Subcutaneous abdominal adipose tissue (tissue), 5 donors: Measurements from ENCODE around the gene B3GNT3.
"Not testable (repeated sequence)": the region's sequence is repeated elsewhere in the genome, so short reads cannot be mapped to it uniquely, and the experiment has no call there.

Experiments used
- H3K27ac ChIP-seq: one replicate; pipeline ENCODE4 v1.7.0; 2013; ENCODE audit warnings: low read depth, mild to moderate bottlenecking, inconsistent platforms, low read length, moderate library complexity
- H3K27me3 ChIP-seq, 5 donors: one replicate each; pipeline ENCODE4 v1.7.0; 2013; ENCODE audit warnings: low read length in 5 of 5, inconsistent platforms in 1 of 5; ENCODE audit not compliant: control insufficient read depth in 5 of 5, insufficient read depth in 4 of 5
- H3K36me3 ChIP-seq, 5 donors: one replicate each; pipeline ENCODE4 v1.7.0; 2013; ENCODE audit warnings: low read length in 5 of 5; ENCODE audit not compliant: control insufficient read depth in 5 of 5, insufficient read depth in 5 of 5
- H3K4me1 ChIP-seq, 5 donors: one replicate each; pipeline ENCODE4 v1.7.0; 2013; ENCODE audit warnings: low read length in 5 of 5, mild to moderate bottlenecking in 3 of 5, moderate library complexity in 1 of 5; ENCODE audit not compliant: control insufficient read depth in 5 of 5, insufficient read depth in 5 of 5
- H3K4me3 ChIP-seq, 5 donors: one replicate each; pipeline ENCODE4 v1.7.0; 2013; ENCODE audit warnings: low read length in 5 of 5, low read depth in 1 of 5
- H3K9ac ChIP-seq, 5 donors: one replicate each; pipeline ENCODE4 v1.7.0; 2013; ENCODE audit warnings: low read length in 5 of 5, mild to moderate bottlenecking in 4 of 5, moderate library complexity in 3 of 5
- H3K9me3 ChIP-seq, 5 donors: one replicate each; pipeline ENCODE4 v1.7.0; 2013; ENCODE audit warnings: low read length in 5 of 5; ENCODE audit not compliant: control insufficient read depth in 5 of 5
- donor health status: healthy.
- donor health status: healthy.
- donor health status: healthy.
- donor health status: healthy.
- donor health status: healthy.

B3GNT3 gene

DNA sequence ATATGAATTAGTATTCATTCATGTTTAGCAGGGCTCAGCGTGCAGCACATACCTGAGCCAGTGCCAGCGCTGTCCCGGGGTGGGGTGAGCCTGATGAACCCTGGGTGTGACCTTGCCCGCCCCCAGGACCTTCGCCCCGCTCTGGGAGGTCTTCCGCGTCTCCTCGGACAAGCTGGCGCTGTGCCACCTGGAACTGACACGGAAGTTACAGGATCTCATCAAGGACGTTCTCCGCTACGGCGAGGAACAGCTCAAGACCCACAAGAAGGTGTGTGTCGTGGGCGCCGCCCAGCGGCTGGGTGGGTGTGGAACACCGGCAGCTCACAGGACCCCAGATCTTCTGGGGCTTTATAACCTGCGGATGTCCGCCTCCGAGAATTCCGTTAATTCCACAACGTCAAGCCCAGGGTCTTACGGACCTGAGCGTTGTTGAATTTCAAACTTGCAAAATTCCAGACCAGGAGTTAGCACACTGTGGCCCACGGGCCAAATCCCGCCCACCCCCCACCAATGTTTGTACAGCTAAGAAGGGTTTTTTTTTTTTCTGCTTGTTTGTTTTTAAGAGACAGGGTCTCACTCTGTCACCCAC lies 28.3 kb upstream of the B3GNT3 start:
- Histone ChIP-seq H3K36me3 (no peaks in the 10 kb centered on the region), H3K27me3 (peaks cover 0 to 6% (median 0%) of the 10 kb centered on the region in 5 donors), H3K27ac (no peak overlapping the region), H3K4me3 (peak overlapping the region in 3 of 5 donors; percentile 31 to 47 (median 38)), H3K4me1 (peaks cover 0 to 15% (median 12%) of the 10 kb centered on the region in 5 donors), H3K9me3 (no peaks in the 10 kb centered on the region), H3K9ac (peak overlapping the region in 1 of 5 donors; percentile 36)

DNA sequence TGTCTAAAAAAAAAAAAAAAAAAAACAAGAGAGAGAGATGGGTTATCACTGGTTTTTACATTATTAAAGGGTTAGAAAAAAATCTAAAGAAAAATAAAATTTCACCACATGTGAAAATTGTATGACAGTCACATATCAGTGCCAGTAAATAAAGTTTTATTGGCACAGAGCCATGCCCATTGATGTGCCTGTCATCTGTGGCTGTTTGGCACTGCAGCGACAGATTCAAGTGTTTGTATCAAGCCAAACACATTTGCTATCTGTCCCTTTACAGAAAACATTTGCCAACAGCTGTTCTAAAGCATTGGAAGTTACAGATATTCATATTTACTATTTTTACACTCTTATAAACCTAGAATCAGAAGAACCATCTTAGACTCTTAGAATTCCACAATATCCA lies 27.4 kb upstream of the B3GNT3 start:
- Histone ChIP-seq H3K27ac (no peak overlapping the region), H3K4me1 (peaks cover 0 to 15% (median 12%) of the 10 kb centered on the region in 5 donors), H3K27me3 (peaks cover 0 to 2% (median 0%) of the 10 kb centered on the region in 5 donors), H3K36me3 (peaks cover 0 to 3% (median 0%) of the 10 kb centered on the region in 5 donors), H3K9ac (no peak overlapping the region), H3K9me3 (peaks cover 0 to 3% (median 0%) of the 10 kb centered on the region in 5 donors), H3K4me3 (no peak overlapping the region)

DNA sequence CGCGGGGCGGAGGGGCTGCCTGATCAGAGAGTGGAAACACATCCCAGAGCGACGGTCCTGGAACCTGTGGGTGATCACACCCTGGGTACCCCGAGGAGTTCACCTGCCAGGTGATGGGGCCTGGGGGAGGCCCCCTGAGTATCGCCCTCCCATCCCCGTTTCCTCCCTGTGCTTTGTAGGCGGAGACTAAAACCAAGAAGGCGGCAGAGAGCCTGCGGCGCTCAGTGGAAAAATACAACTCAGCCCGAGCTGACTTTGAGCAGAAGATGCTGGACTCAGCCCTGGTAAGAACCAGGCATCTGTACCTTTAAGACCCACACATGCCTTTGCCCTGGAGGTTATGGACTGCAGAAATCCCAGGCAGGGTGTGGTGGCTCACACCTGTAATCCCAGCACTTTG lies 24.3 kb upstream of the B3GNT3 start:
- Histone ChIP-seq H3K9ac (no peak overlapping the region), H3K4me1 (peaks cover 0 to 15% (median 8%) of the 10 kb centered on the region in 5 donors), H3K27me3 (no peaks in the 10 kb centered on the region), H3K27ac (no peak overlapping the region), H3K36me3 (peaks cover 0 to 3% (median 0%) of the 10 kb centered on the region in 5 donors), H3K4me3 (no peak overlapping the region), H3K9me3 (peaks cover 0 to 3% (median 0%) of the 10 kb centered on the region in 5 donors)

DNA sequence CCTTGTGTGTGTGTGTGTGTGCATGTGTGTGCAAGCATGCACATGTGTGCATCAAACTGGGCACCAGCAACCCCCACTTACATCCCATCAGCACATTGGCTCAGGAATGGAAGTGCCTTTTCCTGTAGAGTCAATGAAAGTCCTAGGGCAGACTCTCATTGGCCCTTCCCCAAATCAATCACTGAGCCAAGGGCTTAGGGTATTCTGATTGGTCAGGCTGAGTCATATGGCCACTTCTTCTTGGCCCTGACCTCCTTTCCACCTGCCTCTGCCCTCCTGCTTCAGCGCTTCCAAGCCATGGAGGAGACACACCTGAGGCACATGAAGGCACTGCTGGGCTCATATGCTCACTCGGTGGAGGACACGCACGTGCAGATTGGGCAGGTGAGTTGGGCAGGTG lies 22.8 kb upstream of the B3GNT3 start:
- peaks cover 0 to 2% (median 0%) of the 10 kb centered on the region in 5 donors for H3K27me3 ChIP-seq
- no peak overlapping the region for H3K4me3 ChIP-seq
- no peak overlapping the region for H3K9ac ChIP-seq
- no peak overlapping the region for H3K27ac ChIP-seq
- H3K4me1 ChIP-seq, result peaks cover 0 to 24% (median 11%) of the 10 kb centered on the region in 5 donors
- peaks cover 0 to 3% (median 0%) of the 10 kb centered on the region in 5 donors for H3K36me3 ChIP-seq
- peaks cover 0 to 3% (median 0%) of the 10 kb centered on the region in 5 donors for H3K9me3 ChIP-seq

DNA sequence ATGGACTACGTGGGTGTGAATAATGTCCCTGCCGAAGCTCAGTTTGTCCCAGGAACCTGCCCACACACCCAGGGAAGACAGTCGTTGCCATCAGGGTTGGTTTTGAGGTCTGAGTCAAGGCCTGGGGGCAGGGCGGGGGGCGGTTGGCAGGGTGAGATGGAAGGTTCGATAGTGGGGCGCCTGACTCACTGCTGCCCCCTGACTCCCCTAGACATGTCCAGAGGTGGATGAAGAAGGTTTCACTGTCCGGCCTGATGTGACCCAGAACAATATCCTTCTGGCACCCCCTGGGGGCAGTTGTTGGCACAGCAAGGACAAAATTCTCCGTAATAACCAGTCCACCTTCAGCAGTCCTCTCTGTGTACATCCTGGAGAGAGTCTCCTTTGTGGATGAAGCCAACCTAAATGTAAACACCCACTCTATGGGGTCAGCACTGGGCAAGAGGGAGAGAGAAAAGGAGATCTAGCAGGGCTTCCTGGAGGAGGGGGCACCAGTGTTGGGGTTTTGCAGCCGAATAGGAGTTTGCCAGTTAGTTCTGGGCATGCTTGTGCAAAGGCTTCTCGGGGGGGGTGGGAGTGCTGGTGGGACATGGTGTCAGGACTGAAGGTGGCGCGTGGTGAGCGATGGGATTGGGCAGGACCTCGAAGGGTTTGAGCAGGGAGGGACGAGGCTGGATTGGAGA lies 19.6 kb upstream of the B3GNT3 start:
- peak overlapping the region; percentile 44 for H3K27ac ChIP-seq
- peaks cover 0 to 3% (median 0%) of the 10 kb centered on the region in 5 donors for H3K9me3 ChIP-seq
- peaks cover 0 to 7% (median 0%) of the 10 kb centered on the region in 5 donors for H3K27me3 ChIP-seq
- H3K9ac ChIP-seq, result no peak overlapping the region
- peaks cover 0 to 3% (median 0%) of the 10 kb centered on the region in 5 donors for H3K36me3 ChIP-seq
- no peak overlapping the region for H3K4me3 ChIP-seq
- H3K4me1 ChIP-seq, result peaks cover 0 to 40% (median 21%) of the 10 kb centered on the region in 5 donors

DNA sequence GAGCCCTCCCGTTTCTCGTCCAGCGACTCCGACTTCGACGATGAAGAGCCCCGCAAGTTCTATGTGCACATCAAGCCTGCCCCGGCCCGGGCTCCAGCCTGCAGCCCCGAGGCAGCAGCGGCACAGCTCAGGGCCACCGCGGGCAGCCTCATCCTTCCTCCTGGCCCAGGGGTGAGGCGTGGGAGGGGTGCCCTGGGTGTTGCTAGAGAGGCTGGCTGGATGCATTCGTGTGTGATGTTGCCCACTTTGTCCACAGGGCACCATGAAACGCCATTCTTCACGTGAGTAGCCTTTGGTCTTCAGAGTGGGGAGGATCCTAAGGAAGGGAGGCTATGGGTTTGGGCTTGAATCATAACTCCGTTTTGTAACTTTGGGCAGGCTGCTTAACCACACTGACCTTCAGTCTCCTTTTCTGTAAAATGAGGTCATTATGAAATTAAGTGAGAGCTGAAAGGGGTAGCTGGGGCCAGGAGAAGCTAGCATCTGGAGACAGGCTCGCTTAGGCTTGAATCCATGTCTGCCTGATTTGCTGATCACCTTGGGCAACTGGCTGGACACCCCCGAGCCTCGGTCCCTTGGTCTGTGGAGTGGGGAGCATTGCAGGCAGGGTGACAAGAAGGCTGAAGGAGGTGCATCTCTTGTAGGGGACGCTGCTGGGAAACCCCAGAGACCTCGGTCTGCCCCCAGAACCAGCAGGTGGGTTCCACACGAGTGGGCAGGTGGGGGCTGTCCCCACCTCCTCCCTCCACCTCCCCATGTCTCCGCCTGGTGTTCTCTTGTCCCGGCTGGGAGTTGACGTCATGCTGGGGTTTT lies 18.7 kb upstream of the B3GNT3 start:
- peaks cover 0 to 3% (median 0%) of the 10 kb centered on the region in 5 donors for H3K9me3 ChIP-seq
- H3K36me3 ChIP-seq, result peaks cover 0 to 3% (median 0%) of the 10 kb centered on the region in 5 donors
- peaks cover 0 to 40% (median 21%) of the 10 kb centered on the region in 5 donors for H3K4me1 ChIP-seq
- H3K27me3 ChIP-seq, result peaks cover 0 to 7% (median 0%) of the 10 kb centered on the region in 5 donors
- H3K9ac ChIP-seq, result peak overlapping the region in 1 of 5 donors; percentile 63
- no peak overlapping the region for H3K4me3 ChIP-seq
- H3K27ac ChIP-seq, result peak overlapping the region; percentile 44

DNA sequence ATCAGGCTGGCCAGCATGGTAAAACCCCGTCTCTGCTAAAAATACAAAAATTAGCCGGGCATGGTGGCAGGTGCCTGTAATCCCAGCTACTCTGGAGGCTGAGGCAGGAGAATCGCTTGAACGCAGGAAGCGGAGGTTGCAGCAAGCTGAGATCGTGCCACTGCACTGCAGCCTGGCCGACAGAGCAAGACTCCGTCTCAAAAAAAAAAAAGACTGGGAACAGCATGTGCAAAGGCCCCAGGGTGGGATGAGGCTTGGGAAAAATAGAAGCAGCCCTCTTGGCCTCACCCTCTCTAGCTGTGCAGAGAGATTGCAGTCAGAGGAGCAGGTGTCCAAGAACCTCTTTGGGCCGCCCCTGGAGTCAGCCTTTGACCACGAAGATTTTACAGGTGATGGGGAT lies 17.1 kb upstream of the B3GNT3 start:
- H3K9ac ChIP-seq, H3K9me3 ChIP-seq, H3K36me3 ChIP-seq, H3K27me3 ChIP-seq, H3K4me3 ChIP-seq, H3K27ac ChIP-seq: not testable (repeated sequence)
- peaks cover 0 to 39% (median 21%) of the 10 kb centered on the region in 5 donors for H3K4me1 ChIP-seq

DNA sequence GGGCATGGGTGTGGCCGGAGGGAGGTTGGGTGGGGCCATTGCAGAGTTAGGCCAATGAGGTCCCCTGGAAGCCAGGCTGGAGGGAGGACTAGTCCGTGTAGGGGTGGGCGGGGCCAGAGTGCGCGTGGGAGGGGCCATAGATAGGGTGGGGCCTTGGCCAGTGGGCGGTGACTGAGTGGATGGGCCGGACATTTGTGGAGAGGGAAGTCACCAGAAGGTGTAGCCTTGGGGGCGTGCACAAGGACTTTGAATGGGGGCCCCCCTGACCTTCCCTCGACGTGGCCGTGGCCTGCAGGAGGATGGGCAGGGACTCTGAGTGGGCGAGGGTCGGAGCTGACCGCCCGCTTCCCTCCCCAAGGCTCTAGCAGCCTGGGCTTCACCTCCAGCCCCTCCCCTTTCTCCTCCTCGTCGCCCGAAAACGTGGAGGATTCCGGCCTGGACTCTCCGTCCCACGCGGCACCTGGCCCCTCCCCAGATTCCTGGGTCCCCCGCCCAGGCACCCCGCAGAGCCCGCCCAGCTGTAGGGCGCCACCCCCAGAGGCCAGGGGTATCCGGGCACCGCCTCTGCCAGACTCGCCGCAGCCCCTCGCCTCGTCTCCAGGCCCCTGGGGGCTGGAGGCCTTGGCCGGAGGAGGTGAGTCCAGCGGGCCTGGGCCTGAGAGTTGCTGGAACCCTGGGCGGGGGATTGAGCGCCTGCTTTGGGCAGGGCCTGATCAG lies 16.5 kb upstream of the B3GNT3 start:
- H3K4me3 ChIP-seq, result peak overlapping the region in 2 of 5 donors; percentile 0 to 1
- H3K4me1 ChIP-seq, result peaks cover 0 to 37% (median 21%) of the 10 kb centered on the region in 5 donors
- H3K9me3 ChIP-seq, result peaks cover 0 to 6% (median 4%) of the 10 kb centered on the region in 5 donors
- H3K27ac ChIP-seq, result no peak overlapping the region
- H3K27me3 ChIP-seq, result peaks cover 0 to 7% (median 0%) of the 10 kb centered on the region in 5 donors
- H3K9ac ChIP-seq, result no peak overlapping the region
- H3K36me3 ChIP-seq, result no peaks in the 10 kb centered on the region
